Neural cell (in vitro differentiated cells): ENCODE data around the gene FOXS1. TPM values are rescaled to one million over a fixed set of nuclear protein-coding genes. Genes with fewer than 3 reads are reported as not detected.

Experiments used
- H2AFZ ChIP-seq: fragments of 200-600, 300-800 bp; sonication (generic), shearing (Covaris generic); 2 replicates; pipeline ENCODE4 v1.6.0; 2014; ENCODE audit warnings: low read depth, mild to moderate bottlenecking, antibody characterized with exemption, low read length, moderate library complexity
- H3F3A ChIP-seq: fragments of 200-600 bp; shearing (Covaris generic); 2 replicates; pipeline ENCODE4 v1.6.1; 2016; ENCODE audit warnings: mild to moderate bottlenecking, moderate library complexity, mixed read lengths, antibody characterized with exemption, low read length; ENCODE audit not compliant: insufficient read depth, poor library complexity, severe bottlenecking
- H3K27ac ChIP-seq: fragments of 200-600, 300-800 bp; sonication (generic), shearing (Covaris generic); 2 replicates; pipeline ENCODE4 v1.5.1; 2014; ENCODE audit warnings: mild to moderate bottlenecking, low read length, moderate library complexity
- H3K27me3 ChIP-seq: fragments of 300-800, 200-600 bp; sonication (generic), shearing (Covaris generic); 2 replicates; pipeline ENCODE4 v1.6.0; 2014; ENCODE audit warnings: mild to moderate bottlenecking, low read depth, low read length, moderate library complexity; ENCODE audit not compliant: insufficient read depth
- H3K36me3 ChIP-seq: fragments of 300-800, 200-600 bp; sonication (generic), shearing (Covaris generic); 2 replicates; pipeline ENCODE4 v1.5.1; 2014; ENCODE audit warnings: mild to moderate bottlenecking, antibody characterized with exemption, low read length, moderate library complexity; ENCODE audit not compliant: insufficient read depth
- H3K4me2 ChIP-seq: fragments of 300-800, 200-600 bp; sonication (generic), shearing (Covaris generic); 2 replicates; pipeline ENCODE4 v1.6.0; 2014; ENCODE audit warnings: mild to moderate bottlenecking, low read length
- H3K4me3 ChIP-seq: fragments of 300-800, 200-600 bp; sonication (generic), shearing (Covaris generic); 2 replicates; pipeline ENCODE4 v1.5.1; 2014; ENCODE audit warnings: mild to moderate bottlenecking, low read length, moderate library complexity
- H3K79me2 ChIP-seq: fragments of 200-600 bp; shearing (Covaris generic); replicated peaks from 2 replicates; pipeline ENCODE4 v1.6.0; 2014; ENCODE audit warnings: mild to moderate bottlenecking, low read length, moderate library complexity; ENCODE audit not compliant: insufficient read depth
- H3K9ac ChIP-seq: fragments of 300-800, 200-600 bp; sonication (generic), shearing (Covaris generic); 2 replicates; pipeline ENCODE4 v1.6.1; 2016; ENCODE audit warnings: mild to moderate bottlenecking, low read length, mixed read lengths
- H3K9me2 ChIP-seq: fragments of 200-600 bp; shearing (Covaris generic); 2 replicates; pipeline ENCODE4 v1.6.1; 2016; ENCODE audit warnings: mild to moderate bottlenecking, low read length, mixed read lengths; ENCODE audit not compliant: insufficient read depth
- H3K9me3 ChIP-seq: fragments of 200-600, 300-800 bp; sonication (generic), shearing (Covaris generic); 2 replicates; pipeline ENCODE4 v1.6.1; 2016; ENCODE audit warnings: mild to moderate bottlenecking, mixed run types, low read length, moderate library complexity, mixed read lengths
- H4K20me1 ChIP-seq: fragments of 200-600 bp; shearing (Covaris generic); 2 replicates; pipeline ENCODE4 v1.6.1; 2016; ENCODE audit warnings: mild to moderate bottlenecking, mixed run types; ENCODE audit not compliant: insufficient read depth
- EP300 ChIP-seq: fragments of 450-650 bp; conservative IDR thresholded peaks from 2 replicates; pipeline ENCODE4 v1.6.1; 2014; ENCODE audit warnings: antibody characterized with exemption, mild to moderate bottlenecking, moderate library complexity; ENCODE audit not compliant: poor library complexity, severe bottlenecking
- EZH2 ChIP-seq: fragments of 200-600, 300-800 bp; shearing (Covaris generic), sonication (generic); IDR thresholded peaks from 2 replicates; pipeline ENCODE4 v1.6.1; 2014; ENCODE audit warnings: antibody characterized with exemption, low read length, borderline replicate concordance, mild to moderate bottlenecking; ENCODE audit not compliant: insufficient read depth, poor library complexity, severe bottlenecking
- MXI1 ChIP-seq: fragments of 450-650 bp; conservative IDR thresholded peaks from 2 replicates; pipeline ENCODE4 v1.6.1; 2014; ENCODE audit warnings: antibody characterized with exemption, mild to moderate bottlenecking; ENCODE audit not compliant: poor library complexity, severe bottlenecking
- POLR2AphosphoS5 ChIP-seq: IDR thresholded peaks from 2 replicates; pipeline ENCODE4 v1.6.1; 2012
- RAD21 ChIP-seq: fragments of 450-650 bp; conservative IDR thresholded peaks from 2 replicates; pipeline ENCODE4 v1.6.1; 2014; ENCODE audit warnings: antibody characterized with exemption, mild to moderate bottlenecking, moderate library complexity
- SMC3 ChIP-seq: fragments of 450-650 bp; conservative IDR thresholded peaks from 2 replicates; pipeline ENCODE4 v1.6.1; 2014; ENCODE audit warnings: antibody characterized with exemption, mild to moderate bottlenecking, moderate library complexity; ENCODE audit not compliant: poor library complexity
- TAF1 ChIP-seq: IDR thresholded peaks from 2 replicates; pipeline ENCODE4 v1.6.1; 2012; ENCODE audit warnings: low read depth
- polyA plus RNA-seq: library from polyadenylated mRNA; depleted of rRNA; stranded (reverse); fragments of >200 nt; gene quantifications from 2 replicates; pipeline ENCODE4 v1.2.3, GENCODE V29; 2014
- TF ChIP-seq, protein P1 (sequence below): IDR thresholded peaks from 2 replicates; pipeline ENCODE4 v1.6.1; 2012; ENCODE audit warnings: borderline replicate concordance
- TF ChIP-seq, protein P2 (sequence below): fragments of 450-650 bp; IDR thresholded peaks from 2 replicates; pipeline ENCODE4 v1.5.1; 2014; ENCODE audit warnings: antibody characterized with exemption, mild to moderate bottlenecking, moderate library complexity; ENCODE audit not compliant: poor library complexity, severe bottlenecking

Gene FOXS1
- polyA plus RNA-seq, 1 donor from 2014 or later = not detected

DNA sequence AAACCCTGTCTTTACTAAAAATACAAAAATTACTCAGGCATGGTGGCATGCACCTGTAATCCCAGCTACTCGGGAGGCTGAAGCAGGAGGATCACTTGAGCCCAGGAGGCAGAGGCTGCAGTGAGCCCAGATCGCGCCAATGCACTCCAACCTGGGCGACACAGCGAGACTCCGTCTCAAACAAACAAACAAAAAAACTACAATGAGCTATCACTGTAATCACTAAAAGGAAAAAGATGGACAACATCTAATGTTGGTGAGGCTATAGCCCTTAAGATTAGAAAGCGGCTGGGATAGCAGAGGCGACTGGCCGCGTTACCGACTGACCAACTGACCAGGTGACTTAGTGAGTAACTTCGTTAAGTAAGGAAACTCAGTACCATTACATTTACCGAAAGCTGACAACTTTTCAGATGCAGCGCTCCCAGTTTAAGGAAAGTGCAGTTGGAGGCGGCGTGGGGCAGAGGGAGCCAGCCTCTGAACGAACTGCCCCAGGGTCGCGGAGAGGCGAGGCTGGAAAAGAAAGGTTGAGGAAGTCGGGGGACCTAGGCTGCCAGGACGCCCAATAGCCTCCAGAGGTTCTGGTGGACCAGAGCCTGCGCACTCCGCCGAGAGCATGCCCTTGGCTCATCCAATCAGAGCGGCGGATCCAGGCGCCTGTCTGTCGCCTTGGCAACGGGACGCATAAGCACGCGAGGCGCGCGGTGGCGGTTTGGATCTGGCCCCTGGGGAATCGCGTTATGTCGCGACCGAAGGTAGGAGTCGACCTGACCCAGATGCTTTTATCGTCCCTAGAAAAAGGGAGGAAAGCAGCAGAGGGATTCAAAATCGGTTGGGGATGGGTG is 34.0 kb upstream of the FOXS1 start:
- H3K9ac ChIP-seq = peak overlapping the region; percentile 42
- H3K9me2 ChIP-seq = no peaks in the 10 kb centered on the region
- no peak overlapping the region for H3K27ac ChIP-seq
- no peaks in the 10 kb centered on the region for H3K79me2 ChIP-seq
- H3K27me3 ChIP-seq = no peaks in the 10 kb centered on the region
- H3F3A ChIP-seq = no peaks in the 10 kb centered on the region
- TF ChIP-seq POLR2AphosphoS5 (peak; percentile 51), EP300 (peak; percentile 67), RAD21 (no peak), EZH2 (no peak), TAF1 (no peak), SMC3 (peak; percentile 45), MXI1 (peak; percentile 98)
- TF ChIP-seq, protein P1, sequence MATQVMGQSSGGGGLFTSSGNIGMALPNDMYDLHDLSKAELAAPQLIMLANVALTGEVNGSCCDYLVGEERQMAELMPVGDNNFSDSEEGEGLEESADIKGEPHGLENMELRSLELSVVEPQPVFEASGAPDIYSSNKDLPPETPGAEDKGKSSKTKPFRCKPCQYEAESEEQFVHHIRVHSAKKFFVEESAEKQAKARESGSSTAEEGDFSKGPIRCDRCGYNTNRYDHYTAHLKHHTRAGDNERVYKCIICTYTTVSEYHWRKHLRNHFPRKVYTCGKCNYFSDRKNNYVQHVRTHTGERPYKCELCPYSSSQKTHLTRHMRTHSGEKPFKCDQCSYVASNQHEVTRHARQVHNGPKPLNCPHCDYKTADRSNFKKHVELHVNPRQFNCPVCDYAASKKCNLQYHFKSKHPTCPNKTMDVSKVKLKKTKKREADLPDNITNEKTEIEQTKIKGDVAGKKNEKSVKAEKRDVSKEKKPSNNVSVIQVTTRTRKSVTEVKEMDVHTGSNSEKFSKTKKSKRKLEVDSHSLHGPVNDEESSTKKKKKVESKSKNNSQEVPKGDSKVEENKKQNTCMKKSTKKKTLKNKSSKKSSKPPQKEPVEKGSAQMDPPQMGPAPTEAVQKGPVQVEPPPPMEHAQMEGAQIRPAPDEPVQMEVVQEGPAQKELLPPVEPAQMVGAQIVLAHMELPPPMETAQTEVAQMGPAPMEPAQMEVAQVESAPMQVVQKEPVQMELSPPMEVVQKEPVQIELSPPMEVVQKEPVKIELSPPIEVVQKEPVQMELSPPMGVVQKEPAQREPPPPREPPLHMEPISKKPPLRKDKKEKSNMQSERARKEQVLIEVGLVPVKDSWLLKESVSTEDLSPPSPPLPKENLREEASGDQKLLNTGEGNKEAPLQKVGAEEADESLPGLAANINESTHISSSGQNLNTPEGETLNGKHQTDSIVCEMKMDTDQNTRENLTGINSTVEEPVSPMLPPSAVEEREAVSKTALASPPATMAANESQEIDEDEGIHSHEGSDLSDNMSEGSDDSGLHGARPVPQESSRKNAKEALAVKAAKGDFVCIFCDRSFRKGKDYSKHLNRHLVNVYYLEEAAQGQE = no peak
- TF ChIP-seq, protein P2, sequence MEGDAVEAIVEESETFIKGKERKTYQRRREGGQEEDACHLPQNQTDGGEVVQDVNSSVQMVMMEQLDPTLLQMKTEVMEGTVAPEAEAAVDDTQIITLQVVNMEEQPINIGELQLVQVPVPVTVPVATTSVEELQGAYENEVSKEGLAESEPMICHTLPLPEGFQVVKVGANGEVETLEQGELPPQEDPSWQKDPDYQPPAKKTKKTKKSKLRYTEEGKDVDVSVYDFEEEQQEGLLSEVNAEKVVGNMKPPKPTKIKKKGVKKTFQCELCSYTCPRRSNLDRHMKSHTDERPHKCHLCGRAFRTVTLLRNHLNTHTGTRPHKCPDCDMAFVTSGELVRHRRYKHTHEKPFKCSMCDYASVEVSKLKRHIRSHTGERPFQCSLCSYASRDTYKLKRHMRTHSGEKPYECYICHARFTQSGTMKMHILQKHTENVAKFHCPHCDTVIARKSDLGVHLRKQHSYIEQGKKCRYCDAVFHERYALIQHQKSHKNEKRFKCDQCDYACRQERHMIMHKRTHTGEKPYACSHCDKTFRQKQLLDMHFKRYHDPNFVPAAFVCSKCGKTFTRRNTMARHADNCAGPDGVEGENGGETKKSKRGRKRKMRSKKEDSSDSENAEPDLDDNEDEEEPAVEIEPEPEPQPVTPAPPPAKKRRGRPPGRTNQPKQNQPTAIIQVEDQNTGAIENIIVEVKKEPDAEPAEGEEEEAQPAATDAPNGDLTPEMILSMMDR = peak; percentile 46
- H4K20me1 ChIP-seq = no peaks in the 10 kb centered on the region
- no peaks in the 10 kb centered on the region for H3K36me3 ChIP-seq
- peak overlapping the region; percentile 25 for H2AFZ ChIP-seq
- H3K4me2 ChIP-seq = peak overlapping the region; percentile 84
- H3K9me3 ChIP-seq = no peaks in the 10 kb centered on the region
- H3K4me3 ChIP-seq = peak overlapping the region; percentile 69

DNA sequence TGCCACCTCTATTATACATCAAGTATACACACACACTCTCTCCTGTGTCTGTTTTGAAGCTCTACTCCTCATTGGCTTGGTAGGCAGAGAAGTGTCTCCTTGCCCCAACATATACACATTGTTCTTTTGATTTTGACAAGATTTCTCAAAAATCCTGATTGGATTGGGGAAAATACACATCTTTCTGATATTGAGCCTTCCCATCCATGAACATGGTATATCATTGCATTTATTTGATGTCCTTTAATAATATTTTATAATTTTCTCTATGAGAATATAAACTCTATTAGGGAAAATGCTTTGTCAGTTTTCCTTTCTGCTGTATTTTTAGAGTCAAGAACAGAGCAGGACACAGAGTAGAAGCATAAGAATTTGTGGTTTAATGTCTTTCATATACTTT is 32.3 kb upstream of the FOXS1 start:
- Histone ChIP-seq H3F3A (no peaks in the 10 kb centered on the region), H4K20me1 (no peaks in the 10 kb centered on the region), H3K9me2 (no peaks in the 10 kb centered on the region), H2AFZ (no peak overlapping the region), H3K4me2 (no peak overlapping the region), H3K4me3 (no peak overlapping the region), H3K9me3 (no peaks in the 10 kb centered on the region), H3K79me2 (no peaks in the 10 kb centered on the region), H3K27me3 (no peaks in the 10 kb centered on the region), H3K9ac (no peak overlapping the region), H3K27ac (no peak overlapping the region), H3K36me3 (no peaks in the 10 kb centered on the region)
- TF ChIP-seq SMC3 (no peak), MXI1 (no peak), TAF1 (no peak), POLR2AphosphoS5 (no peak), RAD21 (no peak), EP300 (no peak), EZH2 (no peak)
- TF ChIP-seq, protein P2 = no peak
- TF ChIP-seq, protein P1 = no peak
